ENCODE data around the gene NHLRC3. TPM values are rescaled to one million over a fixed set of nuclear protein-coding genes. Genes with fewer than 3 reads are reported as not detected.
"Not testable (repeated sequence)": the region's sequence is repeated elsewhere in the genome, so short reads cannot be mapped to it uniquely, and the experiment has no call there.

NHLRC3 gene
- total RNA-seq, 4 donors from 2014 or later = 31.0 to 46.4 (median 38.5) TPM

DNA sequence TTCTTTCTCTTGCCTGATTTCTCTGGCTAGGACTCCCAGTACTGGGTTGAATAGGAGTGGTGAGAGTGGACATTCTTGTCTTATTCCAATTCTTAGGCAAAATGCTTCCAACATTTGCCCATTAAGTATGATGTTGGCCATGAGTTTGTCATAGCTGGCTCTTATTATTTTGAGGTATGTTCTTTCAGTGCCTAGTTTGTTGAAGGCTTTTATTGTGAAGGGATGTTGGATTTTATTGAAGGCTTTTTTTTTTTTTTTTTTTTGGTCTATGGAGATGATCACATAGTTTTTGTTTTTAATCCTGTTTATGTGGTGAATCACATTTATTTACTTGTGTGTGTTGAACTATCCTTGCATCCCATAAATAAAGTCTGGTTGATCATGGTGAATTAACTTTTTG is 19.8 kb downstream of the NHLRC3 start:
- no peak overlapping the region for H3K27ac ChIP-seq
- H3K27me3 ChIP-seq = no peaks in the 10 kb centered on the region
- TF ChIP-seq POLR2A (IDR thresholded peaks at IDR 0.05) = no peak
- TF ChIP-seq, protein P1, sequence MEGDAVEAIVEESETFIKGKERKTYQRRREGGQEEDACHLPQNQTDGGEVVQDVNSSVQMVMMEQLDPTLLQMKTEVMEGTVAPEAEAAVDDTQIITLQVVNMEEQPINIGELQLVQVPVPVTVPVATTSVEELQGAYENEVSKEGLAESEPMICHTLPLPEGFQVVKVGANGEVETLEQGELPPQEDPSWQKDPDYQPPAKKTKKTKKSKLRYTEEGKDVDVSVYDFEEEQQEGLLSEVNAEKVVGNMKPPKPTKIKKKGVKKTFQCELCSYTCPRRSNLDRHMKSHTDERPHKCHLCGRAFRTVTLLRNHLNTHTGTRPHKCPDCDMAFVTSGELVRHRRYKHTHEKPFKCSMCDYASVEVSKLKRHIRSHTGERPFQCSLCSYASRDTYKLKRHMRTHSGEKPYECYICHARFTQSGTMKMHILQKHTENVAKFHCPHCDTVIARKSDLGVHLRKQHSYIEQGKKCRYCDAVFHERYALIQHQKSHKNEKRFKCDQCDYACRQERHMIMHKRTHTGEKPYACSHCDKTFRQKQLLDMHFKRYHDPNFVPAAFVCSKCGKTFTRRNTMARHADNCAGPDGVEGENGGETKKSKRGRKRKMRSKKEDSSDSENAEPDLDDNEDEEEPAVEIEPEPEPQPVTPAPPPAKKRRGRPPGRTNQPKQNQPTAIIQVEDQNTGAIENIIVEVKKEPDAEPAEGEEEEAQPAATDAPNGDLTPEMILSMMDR (IDR thresholded peaks at IDR 0.05) = no peak
- no peak for DNase-seq
- H3K4me1 ChIP-seq = no peaks in the 10 kb centered on the region
- intact Hi-C loops (cut with DNase I) = loop anchor here (10.0 kb wide), 1 partner anchor 557 kb away; no protein-coding TSS in a partner anchor
- no peak overlapping the region for H3K4me3 ChIP-seq (replicated peaks in 1 of 3)
- no peaks in the 10 kb centered on the region for H3K36me3 ChIP-seq
- H3K9me3 ChIP-seq = no peaks in the 10 kb centered on the region

DNA sequence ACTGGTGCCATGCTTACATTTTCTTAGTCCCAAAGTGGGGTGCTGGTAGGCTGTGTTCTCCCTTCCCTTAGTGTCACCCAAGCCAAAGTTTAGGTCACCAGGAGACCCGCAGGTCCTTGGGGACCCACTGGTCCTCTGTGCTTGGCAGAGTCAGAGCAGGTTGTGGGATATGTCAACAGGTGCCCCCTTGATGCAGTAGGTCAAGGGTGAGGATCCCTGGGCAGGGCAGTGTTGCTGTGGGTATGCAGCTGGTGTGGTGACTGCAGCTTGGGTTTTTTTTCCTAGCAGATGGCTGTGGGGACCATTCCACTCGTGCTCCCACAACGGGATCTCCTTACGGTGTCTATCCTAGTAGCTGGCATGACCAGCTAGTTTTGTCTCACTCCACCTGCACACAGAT is 23.7 kb downstream of the NHLRC3 start:
- Histone ChIP-seq H3K9me3 (no peaks in the 10 kb centered on the region), H3K27ac (no peak overlapping the region), H3K27me3 (no peaks in the 10 kb centered on the region), H3K36me3 (no peaks in the 10 kb centered on the region), H3K4me1 (no peaks in the 10 kb centered on the region), H3K4me3 (replicated peaks in 1 of 3) (no peak overlapping the region)
- TF ChIP-seq, protein P1 (IDR thresholded peaks at IDR 0.05) = no peak
- no peak for TF ChIP-seq POLR2A (IDR thresholded peaks at IDR 0.05)
- WGBS, 2 donors = 93 to 96% methylated on average over 3 to 4 of the region's 4 CpGs
- intact Hi-C loops (cut with DNase I) = no loop called here
- DNase-seq = no peak

DNA sequence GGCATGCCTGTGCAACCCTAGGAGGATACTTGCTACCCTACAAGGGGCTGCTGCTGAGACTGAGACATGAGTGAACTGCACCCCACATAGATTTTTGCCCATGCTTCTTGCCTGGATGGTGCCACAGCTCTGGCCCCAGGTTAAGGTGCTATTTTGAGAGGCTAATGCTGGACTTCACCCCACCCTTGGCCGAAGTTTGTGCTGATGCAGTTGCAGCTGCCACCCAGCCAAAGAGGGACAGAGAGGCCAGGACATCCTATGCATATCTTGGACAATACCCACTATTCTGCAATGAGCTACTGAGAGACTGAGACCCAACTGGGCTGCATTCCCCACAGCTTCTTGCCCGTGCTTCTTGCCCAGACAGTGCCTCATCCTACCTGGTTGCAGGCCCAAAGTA is 34.6 kb downstream of the NHLRC3 start:
- H3K4me1 ChIP-seq = no peaks in the 10 kb centered on the region
- intact Hi-C loops (cut with DNase I) = no loop called here
- 94% methylated on average over 2 of the region's 2 CpGs; no CpG with 5 or more reads in 1 of the 2 donors for WGBS, 2 donors
- no peak for DNase-seq
- H3K36me3 ChIP-seq = no peaks in the 10 kb centered on the region
- no peak overlapping the region for H3K27ac ChIP-seq
- H3K9me3 ChIP-seq = no peaks in the 10 kb centered on the region
- H3K4me3 ChIP-seq (replicated peaks in 1 of 3) = no peak overlapping the region
- H3K27me3 ChIP-seq = no peaks in the 10 kb centered on the region
- TF ChIP-seq POLR2A (IDR thresholded peaks at IDR 0.05) = no peak
- TF ChIP-seq, protein P1 (IDR thresholded peaks at IDR 0.05) = no peak

DNA sequence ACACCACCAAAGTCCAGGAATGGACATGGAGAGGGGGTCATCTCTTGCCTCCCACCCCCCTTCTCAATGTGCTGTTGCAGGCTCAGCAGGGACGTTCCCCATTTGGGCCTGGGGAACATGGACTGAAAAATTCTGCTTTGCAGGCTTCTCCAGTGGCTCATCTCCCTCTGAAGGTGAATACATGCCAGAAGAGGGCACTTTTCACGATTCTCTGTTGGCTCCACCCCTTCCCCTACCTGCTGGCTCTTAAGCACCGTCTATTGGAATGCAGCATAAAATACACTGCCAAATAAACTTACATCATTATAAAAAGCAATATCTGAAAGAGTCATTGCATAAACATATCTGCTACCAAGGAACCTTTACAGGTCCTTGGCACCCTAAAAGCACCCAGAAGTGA is 35.7 kb downstream of the NHLRC3 start:
- DNase-seq = no peak
- TF ChIP-seq POLR2A (IDR thresholded peaks at IDR 0.05) = no peak
- TF ChIP-seq, protein P1 (IDR thresholded peaks at IDR 0.05) = no peak
- Histone ChIP-seq H3K4me1 (no peaks in the 10 kb centered on the region), H3K36me3 (no peaks in the 10 kb centered on the region), H3K4me3 (replicated peaks in 1 of 3) (no peak overlapping the region), H3K9me3 (no peaks in the 10 kb centered on the region), H3K27me3 (no peaks in the 10 kb centered on the region), H3K27ac (no peak overlapping the region)
- 38 to 40% methylated on average over 3 of the region's 3 CpGs for WGBS, 2 donors
- intact Hi-C loops (cut with DNase I) = no loop called here

DNA sequence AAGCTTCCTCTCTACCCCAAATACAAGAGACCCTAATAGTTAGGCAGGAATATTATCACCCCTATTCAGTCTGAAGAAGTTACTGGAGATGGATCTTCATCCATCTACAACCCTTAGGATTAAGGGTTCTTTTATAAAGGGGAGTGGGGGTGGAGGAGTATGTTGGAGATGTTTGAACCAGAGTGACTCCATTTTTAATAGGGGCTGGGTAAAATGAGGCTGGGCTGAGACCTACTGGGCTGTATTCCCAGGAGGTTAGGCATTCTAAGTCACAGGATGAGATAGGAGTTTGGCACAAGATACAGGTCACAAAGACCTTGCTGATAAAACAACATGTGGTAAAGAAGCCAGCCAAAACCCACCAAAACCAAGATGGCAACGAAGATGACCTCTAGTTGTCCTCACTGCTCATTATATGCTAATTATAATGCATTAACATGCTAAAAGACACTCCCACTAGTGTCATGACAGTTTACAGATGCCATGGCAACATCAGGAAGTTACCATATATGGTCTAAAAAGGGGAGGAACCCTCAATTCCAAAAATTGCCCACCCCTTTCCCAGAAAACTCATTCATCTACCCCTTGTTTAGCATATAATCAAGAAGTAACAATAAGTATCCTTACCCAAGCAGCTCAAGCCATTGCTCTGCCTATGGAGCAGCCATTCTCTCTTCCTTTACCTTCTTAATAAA is 48.1 kb downstream of the NHLRC3 start:
- WGBS, 2 donors = 60 to 79% methylated on average over 1 of the region's 1 CpG
- H3K27ac ChIP-seq; H3K9me3 ChIP-seq; H3K4me3 ChIP-seq (replicated peaks in 1 of 3); H3K36me3 ChIP-seq; intact Hi-C loops (cut with DNase I); H3K4me1 ChIP-seq; DNase-seq; H3K27me3 ChIP-seq: not testable (repeated sequence)

Measured in thyroid gland (tissue), 4 donors.